GM12891 (cell line): ENCODE results near the gene ECHDC3.

Experiments used
- POLR2A ChIP-seq: IDR thresholded peaks from 2 replicates; pipeline ENCODE4 v1.6.1; 2011; ENCODE audit warnings: low read depth, low read length, control low read depth
- POLR2AphosphoS5 ChIP-seq: IDR thresholded peaks from 2 replicates; pipeline ENCODE4 v1.6.1; 2011; ENCODE audit warnings: low read depth, low read length, control low read depth
- POU2F2 ChIP-seq: IDR thresholded peaks from 2 replicates; pipeline ENCODE4 v1.6.1; 2011; ENCODE audit warnings: low read depth, mild to moderate bottlenecking, control low read depth, low read length, moderate library complexity
- SPI1 ChIP-seq: IDR thresholded peaks from 2 replicates; pipeline ENCODE4 v1.6.1; 2011; ENCODE audit warnings: low read depth, low read length, control low read depth
- TAF1 ChIP-seq: IDR thresholded peaks from 2 replicates; pipeline ENCODE4 v1.6.1; 2011; ENCODE audit warnings: low read depth, low read length, control low read depth

- TF ChIP-seq POLR2AphosphoS5: no peak
- TF ChIP-seq TAF1: no peak
- no peak for TF ChIP-seq SPI1
- no peak for TF ChIP-seq POLR2A
- TF ChIP-seq POU2F2: no peak
These were observed 1.3 kb upstream of the ECHDC3 start for GRCh38 chr10:11740907-11741306.
